ENCODE measurements around the gene ABCG2. TPM values are rescaled to one million over a fixed set of nuclear protein-coding genes. Genes with fewer than 3 reads are reported as not detected.
"Not testable (repeated sequence)": the region's sequence is repeated elsewhere in the genome, so short reads cannot be mapped to it uniquely, and the experiment has no call there.

Gene ABCG2
- total RNA-seq, 1 donor from 2014 or later = 1.8 TPM

GRCh38 chr4:88166608-88167007, 8.2 kb upstream of the ABCG2 start:
- DNase-seq (ENCODE audit: low read depth in 2 of 2) = peak; percentile 1 to 14

- no peak for DNase-seq (ENCODE audit: low read depth in 2 of 2)
Observed at GRCh38 chr4:88163336-88163735, 4.9 kb upstream of the ABCG2 start.

GRCh38 chr4:88162626-88163025, 4.2 kb upstream of the ABCG2 start:
- peak in 1 of 2 donors; percentile 14 for DNase-seq (ENCODE audit: low read depth in 2 of 2)

- peak; percentile 46 to 48 for DNase-seq (ENCODE audit: low read depth in 2 of 2)
Observed at GRCh38 chr4:88159229-88159725, 838 bp upstream of the ABCG2 start.

- peak in 1 of 2 donors; percentile 78 for DNase-seq (ENCODE audit: low read depth in 2 of 2)
Observed at GRCh38 chr4:88158038-88158488, 376 bp downstream of the ABCG2 start.

- not testable (repeated sequence) for DNase-seq (ENCODE audit: low read depth in 2 of 2)
Observed at GRCh38 chr4:88152331-88152730, 6.1 kb downstream of the ABCG2 start.

GRCh38 chr4:88148560-88148959, 9.9 kb downstream of the ABCG2 start:
- DNase-seq (ENCODE audit: low read depth in 2 of 2) = no peak

- DNase-seq (ENCODE audit: low read depth in 2 of 2) = no peak
Observed at GRCh38 chr4:88147799-88148217, 10.6 kb downstream of the ABCG2 start.

GRCh38 chr4:88146891-88147290, 11.5 kb downstream of the ABCG2 start:
- no peak for DNase-seq (ENCODE audit: low read depth in 2 of 2)

GRCh38 chr4:88144866-88145300, 13.6 kb downstream of the ABCG2 start:
- no peak for DNase-seq (ENCODE audit: low read depth in 2 of 2)

GRCh38 chr4:88144048-88144447, 14.4 kb downstream of the ABCG2 start:
- no peak for DNase-seq (ENCODE audit: low read depth in 2 of 2)

- DNase-seq (ENCODE audit: low read depth in 2 of 2) = peak in 1 of 2 donors; percentile 50
Observed at GRCh38 chr4:88143504-88143903, 14.9 kb downstream of the ABCG2 start.

GRCh38 chr4:88138561-88138960, 19.9 kb downstream of the ABCG2 start:
- DNase-seq (ENCODE audit: low read depth in 2 of 2) = peak; percentile 41 to 58

GRCh38 chr4:88137112-88137511, 21.3 kb downstream of the ABCG2 start:
- DNase-seq (ENCODE audit: low read depth in 2 of 2) = no peak

- DNase-seq (ENCODE audit: low read depth in 2 of 2) = no peak
Observed at GRCh38 chr4:88136249-88136648, 22.2 kb downstream of the ABCG2 start.

- no peak for DNase-seq (ENCODE audit: low read depth in 2 of 2)
Observed at GRCh38 chr4:88135356-88135663, 23.1 kb downstream of the ABCG2 start.

GRCh38 chr4:88134536-88135355, 23.7 kb downstream of the ABCG2 start:
- no peak for DNase-seq (ENCODE audit: low read depth in 2 of 2)

- DNase-seq (ENCODE audit: low read depth in 2 of 2) = no peak
Observed at GRCh38 chr4:88134111-88134510, 24.3 kb downstream of the ABCG2 start.

- no peak for DNase-seq (ENCODE audit: low read depth in 2 of 2)
Observed at GRCh38 chr4:88130544-88131305, 27.7 kb downstream of the ABCG2 start.

GRCh38 chr4:88130003-88130402, 28.4 kb downstream of the ABCG2 start:
- no peak for DNase-seq (ENCODE audit: low read depth in 2 of 2)

GRCh38 chr4:88122260-88122659, 36.2 kb downstream of the ABCG2 start:
- DNase-seq (ENCODE audit: low read depth in 2 of 2) = not testable (repeated sequence)

- DNase-seq (ENCODE audit: low read depth in 2 of 2) = no peak
Observed at GRCh38 chr4:88119943-88120342, 38.5 kb downstream of the ABCG2 start.

Measured in lung microvascular endothelial cell (primary cell).